ENCODE measurements around the gene ARID4B.
"Not testable (repeated sequence)": the region's sequence is repeated elsewhere in the genome, so short reads cannot be mapped to it uniquely, and the experiment has no call there.

Gene ARID4B

GRCh38 chr1:235214962-235215361 is 113.0 kb downstream of the ARID4B start:
- not testable (repeated sequence) for DNase-seq

- no peak for DNase-seq
Measured at GRCh38 chr1:235213752-235214151, 114.2 kb downstream of the ARID4B start.

GRCh38 chr1:235211517-235211916 is 116.5 kb downstream of the ARID4B start:
- no peak for DNase-seq

DNA sequence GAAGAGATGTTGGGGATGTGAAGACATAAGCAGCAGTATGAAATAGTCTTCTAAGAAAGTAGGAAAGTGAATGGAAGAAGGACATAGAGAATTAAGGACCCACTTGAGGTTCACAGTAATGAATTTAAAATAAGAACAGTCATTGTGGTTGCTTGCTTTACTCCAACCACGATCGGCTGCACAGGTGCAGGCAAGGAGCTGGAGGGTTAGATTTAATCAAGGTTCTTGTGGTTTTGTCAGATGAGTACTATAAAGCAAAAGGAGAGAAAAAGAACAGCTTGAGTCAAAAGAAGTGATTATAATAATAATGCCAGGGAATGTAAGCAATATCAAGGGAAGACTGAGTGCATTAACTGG is 120.8 kb downstream of the ARID4B start:
- DNase-seq, result no peak

GRCh38 chr1:235206533-235207208 is 121.3 kb downstream of the ARID4B start:
- DNase-seq, result no peak

DNA sequence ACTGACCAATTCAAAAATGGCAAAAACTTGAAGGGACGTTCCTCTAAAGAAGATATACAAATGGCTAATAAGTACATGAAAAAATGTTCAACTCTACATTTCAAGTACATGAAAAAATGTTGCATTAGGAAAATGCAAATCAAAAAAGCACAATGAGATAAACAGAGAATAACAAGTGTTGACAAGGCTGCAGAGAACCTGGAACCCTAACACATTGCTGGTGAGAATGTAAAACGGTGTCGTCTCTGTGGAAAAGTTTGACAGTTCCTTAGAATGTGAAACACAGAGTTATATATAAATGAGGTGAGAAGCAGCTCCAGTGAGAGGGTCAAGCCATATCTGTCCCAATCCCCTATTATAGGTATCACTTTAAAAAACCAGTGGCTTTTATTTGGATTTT is 122.3 kb downstream of the ARID4B start:
- DNase-seq, result no peak

DNA sequence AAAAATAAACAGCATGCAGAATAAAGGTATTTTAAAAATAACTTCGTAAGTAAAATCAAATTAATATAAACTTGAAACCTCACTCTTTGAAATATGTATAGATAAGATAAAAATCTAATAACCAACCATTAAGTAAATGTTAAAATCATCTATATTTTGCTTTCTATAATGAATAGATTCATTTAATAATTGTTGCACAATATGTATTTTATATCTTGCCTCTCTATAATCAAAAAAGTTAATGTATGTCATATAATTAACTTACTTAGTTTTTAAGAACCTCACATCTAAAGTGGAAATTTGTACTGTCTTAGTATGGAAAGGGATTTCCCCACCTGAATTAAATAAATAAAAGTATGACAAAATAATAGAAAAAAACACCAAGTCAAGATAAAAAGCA is 124.6 kb downstream of the ARID4B start:
- DNase-seq, result no peak

GRCh38 chr1:235202447-235202846 is 125.5 kb downstream of the ARID4B start:
- not testable (repeated sequence) for DNase-seq

DNA sequence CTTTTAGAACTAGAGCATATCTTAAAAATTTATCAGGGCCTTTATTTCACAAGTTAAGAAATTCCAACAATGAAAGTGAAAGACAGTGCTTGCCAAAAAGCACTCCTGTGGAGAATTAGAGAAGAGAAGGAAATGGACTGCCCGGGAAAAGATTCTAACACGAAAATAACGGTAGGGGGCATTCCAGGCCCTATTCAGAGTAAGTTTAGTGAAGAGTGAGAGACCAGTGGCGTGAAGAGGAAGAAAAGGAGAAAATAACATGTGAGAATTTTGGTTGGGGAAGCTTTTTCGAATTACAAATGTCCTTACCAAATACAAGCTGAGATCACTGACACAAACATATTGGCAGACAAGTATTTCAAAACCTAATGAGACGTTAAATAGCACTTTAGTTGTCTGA is 128.5 kb downstream of the ARID4B start:
- no peak for DNase-seq

GRCh38 chr1:235190431-235190830 is 137.5 kb downstream of the ARID4B start:
- no peak for DNase-seq

GRCh38 chr1:235187316-235187715 is 140.7 kb downstream of the ARID4B start:
- DNase-seq, result no peak

GRCh38 chr1:235181561-235182245 is 146.3 kb downstream of the ARID4B start:
- DNase-seq, result no peak

- DNase-seq, result no peak
Measured at GRCh38 chr1:235180916-235181460, 147.0 kb downstream of the ARID4B start.

GRCh38 chr1:235176486-235176885 is 151.5 kb downstream of the ARID4B start:
- DNase-seq, result no peak

GRCh38 chr1:235169986-235170385 is 158.0 kb downstream of the ARID4B start:
- no peak for DNase-seq

DNA sequence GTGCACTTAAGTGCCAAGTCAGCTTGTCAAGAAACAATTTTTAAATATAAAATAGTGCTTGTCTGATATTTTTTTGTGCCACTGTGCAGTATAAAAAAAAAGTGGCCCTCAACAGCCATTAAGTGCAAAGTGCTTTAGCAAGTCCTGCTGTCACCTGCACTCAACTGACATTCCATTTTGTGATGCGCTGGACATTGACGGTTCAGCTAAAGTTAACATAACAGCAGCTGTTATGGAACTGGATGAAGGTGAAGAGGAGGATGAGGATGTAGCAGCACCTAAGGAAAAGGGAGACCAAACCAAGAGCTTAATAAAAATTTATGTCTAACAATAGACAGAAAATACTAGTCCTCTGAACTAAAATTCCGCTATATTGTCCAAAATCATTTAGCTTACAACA is 159.6 kb downstream of the ARID4B start:
- no peak for DNase-seq

- no peak for DNase-seq
Measured at GRCh38 chr1:235161685-235162327, 166.2 kb downstream of the ARID4B start.

DNA sequence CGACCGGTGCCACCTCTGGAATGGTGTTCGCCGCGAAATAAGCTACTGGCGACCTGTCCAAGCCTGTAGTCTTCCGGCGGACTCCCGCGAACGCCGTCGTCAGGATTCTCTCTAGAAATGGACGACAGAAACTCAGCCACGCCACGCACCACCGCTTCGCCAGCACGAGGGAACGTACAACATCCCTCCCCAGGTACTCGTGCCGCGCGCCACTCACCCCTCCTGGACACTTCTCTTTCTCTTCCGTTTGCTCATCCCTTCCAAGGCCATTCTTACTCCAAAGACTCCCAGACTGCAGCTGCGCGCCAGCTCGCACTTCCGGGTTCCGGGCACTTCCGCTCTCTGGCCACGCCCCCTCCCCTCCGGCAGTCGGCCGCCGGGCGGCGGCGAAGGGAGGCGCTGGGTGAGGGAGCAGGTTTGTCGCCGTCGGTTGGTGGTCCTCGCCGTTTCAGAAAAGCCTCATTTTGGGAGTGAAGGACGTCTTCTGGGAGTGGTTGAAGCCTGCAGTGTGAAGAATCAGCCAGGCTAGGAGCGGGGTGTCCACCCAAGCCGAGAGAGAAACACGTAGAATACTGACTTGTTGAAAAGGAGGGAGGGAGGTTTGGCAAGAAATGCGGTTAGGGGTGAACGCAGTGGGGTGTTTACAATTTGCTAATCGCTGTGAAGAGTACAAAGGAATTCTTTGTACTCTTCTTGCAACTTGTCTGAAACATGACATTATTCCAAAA is 166.9 kb downstream of the ARID4B start, which contains the start of gene RBM34:
Gene RBM34, minus strand, starts transcription at position 294 of the 728 bp plus-strand sequence. Its CDS starts 24 bp downstream, at position 270.
- peak; percentile 93 for DNase-seq

GRCh38 chr1:235160383-235160956 is 167.5 kb downstream of the ARID4B start:
- DNase-seq, result peak; percentile 61

DNA sequence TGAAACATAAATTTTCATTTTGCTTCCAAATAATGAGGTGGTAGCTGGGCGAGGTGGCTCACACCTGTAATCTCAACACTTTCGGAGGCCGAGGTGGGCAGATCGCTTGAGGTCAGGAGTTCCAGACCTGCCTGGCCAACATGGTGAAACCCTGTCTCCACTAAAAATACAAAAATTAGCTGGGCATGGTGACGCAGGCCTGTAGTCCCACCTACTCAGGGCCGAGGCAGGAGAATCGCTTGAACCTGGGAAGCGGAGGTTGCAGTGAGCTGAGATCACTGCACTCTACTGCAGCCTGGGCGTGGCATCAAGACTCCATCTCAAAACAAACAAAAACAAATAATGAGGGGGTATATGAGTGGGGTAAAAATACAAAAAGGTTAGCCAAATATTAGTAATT is 168.0 kb downstream of the ARID4B start:
- DNase-seq, result not testable (repeated sequence)

DNA sequence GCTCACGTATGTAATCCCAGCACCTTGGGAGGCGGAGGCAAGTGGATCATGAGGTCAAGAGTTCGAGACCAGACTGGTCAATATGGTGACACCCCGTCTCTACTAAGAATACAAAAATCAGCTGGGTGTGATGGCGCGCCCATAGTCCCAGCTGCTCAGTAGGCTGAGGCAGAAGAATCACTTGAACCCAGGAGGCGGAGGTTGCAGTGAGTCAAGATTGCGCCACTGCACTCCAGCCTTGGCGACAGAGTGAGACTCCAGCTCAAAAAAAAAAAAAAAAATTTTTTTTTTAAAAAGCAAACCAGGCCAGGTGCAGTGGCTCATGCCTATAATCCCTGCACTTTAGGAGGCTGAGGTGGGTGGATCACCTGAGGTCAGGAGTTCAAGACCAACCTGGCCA is 168.7 kb downstream of the ARID4B start:
- DNase-seq, result not testable (repeated sequence)

DNA sequence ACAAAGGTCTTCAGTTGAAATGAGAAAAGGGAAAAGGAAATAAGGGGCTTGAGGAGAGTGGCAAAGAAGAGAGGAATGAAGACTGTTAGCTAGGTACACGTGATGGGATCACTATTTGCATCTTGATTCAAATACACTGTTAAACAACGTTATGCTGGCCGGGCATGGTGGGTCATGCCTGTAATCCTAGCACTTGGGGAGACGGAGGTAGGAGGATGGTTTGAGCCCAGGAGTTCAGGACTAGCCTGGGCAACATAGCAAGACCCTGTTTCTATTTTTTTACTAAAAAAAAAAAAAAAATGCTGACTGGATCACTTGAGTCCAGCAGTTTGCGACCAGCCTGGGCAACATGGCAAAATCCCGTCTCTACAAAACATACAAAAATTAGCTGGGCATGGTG is 169.3 kb downstream of the ARID4B start:
- DNase-seq, result no peak

- DNase-seq, result no peak
Measured at GRCh38 chr1:235157150-235157549, 170.8 kb downstream of the ARID4B start.
